T-helper 2 cell treated with Interferon-gamma antibody and Interleukin-4, amounts not matched to agents 5 μg/mL and 100 μg/mL, for 36 hours (primary cell): ENCODE measurements around the gene CREBBP.
"Not testable (repeated sequence)": the region's sequence is repeated elsewhere in the genome, so short reads cannot be mapped to it uniquely, and the experiment has no call there.

Source experiments
- DNase-seq: peaks from one replicate; pipeline ENCODE4 v3.0.0; 2021; ENCODE audit warnings: low spot score
- H3K27ac Mint-ChIP-seq: one replicate; pipeline ENCODE4 v1.8.0; 2021; ENCODE audit warnings: mild to moderate bottlenecking, mixed read lengths
- H3K27me3 Mint-ChIP-seq: one replicate; pipeline ENCODE4 v1.8.0; 2021; ENCODE audit warnings: low read depth, mixed read lengths
- H3K36me3 Mint-ChIP-seq: one replicate; pipeline ENCODE4 v1.8.0; 2021; ENCODE audit warnings: low read depth, mixed read lengths
- H3K4me1 Mint-ChIP-seq: one replicate; pipeline ENCODE4 v1.8.0; 2021; ENCODE audit warnings: low read depth, mixed read lengths
- H3K4me3 Mint-ChIP-seq: one replicate; pipeline ENCODE4 v1.8.0; 2022; ENCODE audit warnings: mild to moderate bottlenecking, moderate library complexity, mixed read lengths
- H3K9me3 Mint-ChIP-seq: one replicate; pipeline ENCODE4 v1.8.0; 2021; ENCODE audit warnings: mixed read lengths

The CREBBP gene

DNA sequence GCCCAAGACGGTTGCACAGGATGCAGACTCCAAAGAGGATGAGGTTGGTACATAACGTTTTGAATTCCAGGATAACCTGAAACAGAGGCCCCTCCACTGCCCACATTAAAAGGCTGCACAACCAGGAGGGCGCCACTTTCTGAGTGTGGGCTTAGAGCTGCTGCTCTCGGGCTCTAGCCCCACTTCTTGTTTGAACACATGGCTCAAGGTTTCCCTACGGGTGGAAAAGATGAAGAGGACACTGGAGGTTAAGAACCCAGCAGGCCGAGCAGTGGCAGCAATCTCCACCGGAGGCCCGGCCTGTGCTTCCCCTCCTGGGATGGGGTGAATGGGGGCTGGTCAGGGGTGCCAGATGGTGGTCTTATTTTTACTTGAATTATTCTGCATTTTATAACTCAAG, 155.2 kb downstream of the CREBBP start:
- Mint-ChIP-seq H3K4me3 (no peak overlapping the region), H3K27ac (no peak overlapping the region), H3K36me3 (peaks cover 12% of the 10 kb centered on the region), H3K27me3 (no peaks in the 10 kb centered on the region), H3K9me3 (no peaks in the 10 kb centered on the region), H3K4me1 (no peaks in the 10 kb centered on the region)
- no peak for DNase-seq

DNA sequence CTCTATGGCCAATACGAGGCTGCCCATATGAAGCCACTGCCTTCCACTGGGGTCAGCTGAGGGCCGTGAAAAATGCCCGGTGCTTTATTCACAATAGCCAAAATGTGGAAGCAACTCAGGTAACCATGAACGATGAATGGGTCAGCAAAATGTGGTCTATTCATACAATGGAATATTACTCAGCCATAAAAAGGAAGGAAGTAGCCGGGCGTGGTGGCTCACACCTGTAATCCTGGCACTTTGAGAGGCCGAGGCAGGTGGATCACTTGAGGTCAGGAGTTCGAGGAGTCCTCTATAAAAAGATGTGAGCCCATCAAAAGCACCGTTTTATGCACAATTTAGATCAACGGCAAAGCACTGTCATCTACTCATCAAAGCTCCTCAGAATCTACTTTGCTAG, 158.0 kb downstream of the CREBBP start:
- Mint-ChIP-seq H3K27me3 (no peaks in the 10 kb centered on the region), H3K9me3 (no peaks in the 10 kb centered on the region), H3K27ac (no peak overlapping the region), H3K36me3 (no peaks in the 10 kb centered on the region), H3K4me3 (no peak overlapping the region), H3K4me1 (peaks cover 7% of the 10 kb centered on the region)
- no peak for DNase-seq

DNA sequence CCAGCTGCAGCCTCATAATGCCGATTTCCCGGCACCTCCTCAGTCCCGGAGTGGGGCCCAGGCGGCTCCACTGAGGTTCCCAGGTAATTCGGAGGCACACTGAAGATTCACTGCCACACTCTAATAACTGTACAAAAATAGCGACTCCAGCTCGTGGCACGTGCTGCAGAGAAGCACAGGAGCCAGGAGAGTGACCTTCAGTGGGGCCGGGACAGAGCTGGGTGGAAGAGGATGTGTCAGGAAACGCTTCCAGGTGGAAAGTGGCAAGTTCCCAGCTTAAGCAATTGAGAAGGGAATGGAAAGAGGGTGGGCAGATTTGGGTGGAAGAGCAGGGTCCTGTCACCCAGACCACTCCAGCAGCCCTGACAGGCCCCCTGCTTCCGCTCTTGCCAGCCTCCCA, 160.1 kb downstream of the CREBBP start:
- no peaks in the 10 kb centered on the region for H3K9me3 Mint-ChIP-seq
- no peak for DNase-seq
- peaks cover 14% of the 10 kb centered on the region for H3K4me1 Mint-ChIP-seq
- H3K27ac Mint-ChIP-seq: no peak overlapping the region
- H3K36me3 Mint-ChIP-seq: peaks cover 5% of the 10 kb centered on the region
- H3K27me3 Mint-ChIP-seq: no peaks in the 10 kb centered on the region
- H3K4me3 Mint-ChIP-seq: no peak overlapping the region

GRCh38 chr16:3718628-3719027, 161.9 kb downstream of the CREBBP start:
- H3K27ac Mint-ChIP-seq: peak overlapping the region; percentile 49
- peaks cover 13% of the 10 kb centered on the region for H3K36me3 Mint-ChIP-seq
- H3K4me3 Mint-ChIP-seq: no peak overlapping the region
- H3K27me3 Mint-ChIP-seq: no peaks in the 10 kb centered on the region
- H3K4me1 Mint-ChIP-seq: peaks cover 21% of the 10 kb centered on the region
- no peak for DNase-seq
- no peaks in the 10 kb centered on the region for H3K9me3 Mint-ChIP-seq

GRCh38 chr16:3718019-3718391, 162.5 kb downstream of the CREBBP start:
- Mint-ChIP-seq H3K9me3 (no peaks in the 10 kb centered on the region), H3K4me1 (peaks cover 21% of the 10 kb centered on the region), H3K4me3 (peak overlapping the region; percentile 80), H3K27ac (peak overlapping the region; percentile 81), H3K36me3 (peaks cover 15% of the 10 kb centered on the region), H3K27me3 (no peaks in the 10 kb centered on the region)
- no peak for DNase-seq

DNA sequence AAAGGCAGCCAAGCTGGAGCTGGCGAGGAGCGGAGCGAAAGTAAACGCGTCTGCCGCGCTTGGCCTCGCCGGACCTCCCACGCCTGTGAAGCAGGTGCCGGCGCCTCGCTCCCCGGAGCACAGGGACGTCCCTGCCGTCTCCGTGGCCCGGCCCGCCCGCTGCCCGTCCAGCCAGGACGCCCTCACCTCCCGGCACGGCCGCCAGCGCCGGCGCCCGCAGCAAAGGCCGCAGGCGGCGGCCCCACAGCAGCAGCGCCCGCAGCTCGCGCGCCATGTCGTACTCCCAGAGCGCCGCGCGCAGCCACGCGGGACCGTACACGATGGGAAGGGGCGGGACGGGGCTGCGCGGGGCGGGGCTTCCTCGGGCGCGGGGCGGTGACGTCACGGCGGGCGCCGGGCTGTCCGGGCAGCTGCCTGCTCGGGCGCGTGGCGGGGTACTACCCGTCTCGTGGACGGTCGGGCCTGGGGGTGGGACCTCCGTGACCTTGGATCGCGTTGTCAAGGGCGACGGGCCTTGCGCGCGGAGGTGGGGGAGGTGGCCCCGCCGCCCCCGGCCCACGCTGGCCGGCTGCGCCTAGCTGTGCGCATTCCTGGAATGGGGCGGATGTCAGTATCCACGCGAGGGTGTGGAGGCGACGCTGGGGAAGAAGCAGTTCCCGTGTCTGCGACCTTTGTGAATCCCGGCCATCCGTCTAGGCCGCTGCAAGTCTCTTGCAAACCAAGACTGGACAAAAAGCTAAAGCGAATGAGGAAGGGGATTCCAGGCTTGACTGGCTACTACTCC, 163.1 kb downstream of the CREBBP start, which contains the start of gene TRAP1:
TRAP1 (minus strand) TSS at position 290 of the 784 bp plus-strand sequence; CDS start at position 274, 16 bp downstream.
- peak; percentile 86 for DNase-seq
- Mint-ChIP-seq H3K36me3 (peaks cover 15% of the 10 kb centered on the region), H3K9me3 (no peaks in the 10 kb centered on the region), H3K27me3 (no peaks in the 10 kb centered on the region), H3K27ac (peak within 1 kb of the TSS; percentile 90), H3K4me3 (peak within 1 kb of the TSS; percentile 92), H3K4me1 (peaks cover 21% of the 10 kb centered on the region)

DNA sequence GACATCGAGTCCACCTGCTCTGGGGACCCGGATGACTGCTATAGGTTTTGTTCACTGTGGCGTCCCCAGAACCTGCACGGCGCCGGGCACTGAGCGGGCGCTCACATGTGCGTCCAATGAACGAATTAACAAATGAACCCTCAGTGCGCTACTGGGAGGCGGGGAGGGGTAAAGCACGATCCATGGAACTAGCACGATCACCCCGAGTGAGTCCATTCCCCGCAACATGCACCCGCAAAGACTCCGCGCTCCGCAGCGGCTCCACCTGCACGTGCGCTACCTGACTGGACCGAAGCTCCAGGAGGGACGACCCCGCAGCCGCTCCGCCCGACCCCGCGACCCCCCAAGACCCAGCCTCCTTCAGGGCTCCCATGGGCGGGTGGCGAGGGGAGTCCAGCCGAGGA, 163.7 kb downstream of the CREBBP start:
- Mint-ChIP-seq H3K4me1 (peaks cover 21% of the 10 kb centered on the region), H3K4me3 (peak overlapping the region; percentile 92)

GRCh38 chr16:3715430-3715829, 165.1 kb downstream of the CREBBP start:
- Mint-ChIP-seq H3K9me3 (no peaks in the 10 kb centered on the region), H3K27ac (no peak overlapping the region), H3K36me3 (peaks cover 15% of the 10 kb centered on the region), H3K4me3 (peak overlapping the region; percentile 43), H3K4me1 (peaks cover 21% of the 10 kb centered on the region), H3K27me3 (no peaks in the 10 kb centered on the region)
- DNase-seq: no peak

More for the DNA sequence above, 163.7 kb downstream of the CREBBP start:
- peak; percentile 27 for DNase-seq
- H3K27ac Mint-ChIP-seq: peak overlapping the region; percentile 90
- no peaks in the 10 kb centered on the region for H3K27me3 Mint-ChIP-seq
- peaks cover 15% of the 10 kb centered on the region for H3K36me3 Mint-ChIP-seq
- no peaks in the 10 kb centered on the region for H3K9me3 Mint-ChIP-seq

DNA sequence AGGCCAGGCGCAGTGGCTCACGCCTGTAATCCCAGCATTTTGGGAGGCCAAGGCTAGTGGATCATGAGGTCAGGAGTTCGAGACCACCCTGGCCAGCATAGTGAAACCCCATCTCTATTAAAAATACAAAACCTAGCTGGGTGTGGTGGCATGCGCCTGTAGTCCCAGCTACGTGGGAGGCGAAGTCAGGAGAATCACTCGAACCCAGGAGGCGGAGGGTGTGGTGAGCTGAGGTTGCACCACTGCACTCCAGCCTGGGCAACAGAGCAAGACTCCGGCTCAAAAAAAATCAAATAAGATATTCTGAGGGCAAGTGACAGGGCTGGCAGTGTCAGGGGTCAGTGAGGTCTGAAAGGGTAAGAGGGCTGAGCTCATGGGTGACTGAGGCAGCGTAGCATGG, 166.1 kb downstream of the CREBBP start:
- H3K36me3 Mint-ChIP-seq: peaks cover 15% of the 10 kb centered on the region
- H3K27me3 Mint-ChIP-seq, H3K4me3 Mint-ChIP-seq, H3K27ac Mint-ChIP-seq, DNase-seq, H3K9me3 Mint-ChIP-seq: not testable (repeated sequence)
- H3K4me1 Mint-ChIP-seq: peaks cover 21% of the 10 kb centered on the region

- H3K4me1 Mint-ChIP-seq: peaks cover 21% of the 10 kb centered on the region
- peaks cover 15% of the 10 kb centered on the region for H3K36me3 Mint-ChIP-seq
- no peaks in the 10 kb centered on the region for H3K9me3 Mint-ChIP-seq
- DNase-seq: no peak
- no peak overlapping the region for H3K27ac Mint-ChIP-seq
- H3K27me3 Mint-ChIP-seq: no peaks in the 10 kb centered on the region
- no peak overlapping the region for H3K4me3 Mint-ChIP-seq
Measured at GRCh38 chr16:3713587-3714242, 166.8 kb downstream of the CREBBP start.

DNA sequence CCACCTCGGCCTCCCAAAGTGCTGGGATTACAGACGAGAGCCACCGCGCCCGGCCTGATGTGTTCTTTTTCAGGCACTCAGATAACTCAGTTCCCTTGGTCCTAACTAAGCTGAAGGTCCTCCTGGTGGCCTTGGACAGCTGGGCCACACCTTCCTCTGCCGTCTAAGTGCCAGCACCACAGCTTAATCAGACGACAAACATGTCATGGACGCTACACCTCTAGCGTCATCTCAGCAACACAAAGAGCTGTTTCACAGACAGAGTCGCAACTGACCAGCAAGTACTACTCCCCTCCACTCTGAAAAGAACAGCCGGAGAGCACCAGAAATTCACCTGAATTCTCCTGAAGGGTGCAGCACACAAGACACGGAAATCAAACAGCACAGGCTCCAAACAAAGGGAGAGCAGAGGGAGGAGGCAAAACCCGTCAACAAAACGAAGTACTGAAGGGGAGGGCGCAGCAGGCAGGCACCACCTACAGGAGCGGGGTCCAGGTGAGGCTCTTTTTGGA, 167.6 kb downstream of the CREBBP start:
- peaks cover 15% of the 10 kb centered on the region for H3K36me3 Mint-ChIP-seq
- no peak overlapping the region for H3K27ac Mint-ChIP-seq

GRCh38 chr16:3706253-3707012, 174.1 kb downstream of the CREBBP start:
- Mint-ChIP-seq H3K27me3 (no peaks in the 10 kb centered on the region), H3K36me3 (peaks cover 5% of the 10 kb centered on the region), H3K27ac (no peak overlapping the region), H3K4me1 (peaks cover 10% of the 10 kb centered on the region), H3K4me3 (no peak overlapping the region), H3K9me3 (no peaks in the 10 kb centered on the region)
- DNase-seq: no peak

More for the DNA sequence above, 167.6 kb downstream of the CREBBP start:
- H3K4me1 Mint-ChIP-seq: peaks cover 15% of the 10 kb centered on the region
- H3K9me3 Mint-ChIP-seq: no peaks in the 10 kb centered on the region
- no peak overlapping the region for H3K4me3 Mint-ChIP-seq
- no peak for DNase-seq
- H3K27me3 Mint-ChIP-seq: no peaks in the 10 kb centered on the region

- H3K36me3 Mint-ChIP-seq: peaks cover 5% of the 10 kb centered on the region
- H3K9me3 Mint-ChIP-seq: no peaks in the 10 kb centered on the region
- peaks cover 15% of the 10 kb centered on the region for H3K4me1 Mint-ChIP-seq
- H3K4me3 Mint-ChIP-seq: no peak overlapping the region
- DNase-seq: no peak
- H3K27ac Mint-ChIP-seq: no peak overlapping the region
- no peaks in the 10 kb centered on the region for H3K27me3 Mint-ChIP-seq
Measured at GRCh38 chr16:3702082-3702481, 178.4 kb downstream of the CREBBP start.

DNA sequence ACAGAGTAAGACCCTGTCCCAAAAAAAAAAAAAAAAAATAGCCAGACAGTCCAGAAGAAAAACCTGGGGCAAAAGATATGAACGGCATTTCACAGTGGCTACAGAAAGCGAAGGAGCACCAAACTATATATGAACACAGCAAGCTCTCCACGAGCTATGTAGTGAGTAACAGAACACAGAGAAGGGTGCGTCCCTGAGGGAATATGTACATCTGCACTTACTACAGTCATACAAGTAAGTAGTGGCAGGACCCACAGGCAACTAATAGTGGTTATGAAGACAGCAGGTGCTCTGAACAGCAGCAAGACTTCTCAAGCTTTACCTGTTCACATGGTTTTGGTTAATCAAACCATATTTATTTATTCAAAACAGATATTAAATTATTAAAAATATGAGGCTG, 179.0 kb downstream of the CREBBP start:
- Mint-ChIP-seq H3K36me3 (peaks cover 2% of the 10 kb centered on the region), H3K4me1 (peaks cover 17% of the 10 kb centered on the region), H3K27ac (no peak overlapping the region), H3K4me3 (no peak overlapping the region), H3K27me3 (no peaks in the 10 kb centered on the region), H3K9me3 (no peaks in the 10 kb centered on the region)
- no peak for DNase-seq
